GM12875 (cell line): Measurements from ENCODE around the gene DOCK2.

ENCODE experiments used
- H3K4me3 ChIP-seq: one replicate; pipeline ENCODE4 v1.5.1; 2011; ENCODE audit warnings: low read depth, low read length, control low read depth
- TF ChIP-seq, protein P1 (sequence below): IDR thresholded peaks from 2 replicates; pipeline ENCODE4 v1.5.1; 2011; ENCODE audit warnings: low read depth, mild to moderate bottlenecking, control low read depth, inconsistent platforms, low read length, moderate library complexity, borderline replicate concordance; ENCODE audit not compliant: insufficient read depth

DOCK2 gene

GRCh38 chr5:169980418-169981053 lies 343.5 kb downstream of the DOCK2 start, which contains the start of gene INSYN2B:
INSYN2B (minus strand) TSS chr5:169980495; CDS start chr5:169883898, 96,597 bp downstream.
- H3K4me3 ChIP-seq, result no peak within 1 kb of the TSS
- TF ChIP-seq, protein P1, sequence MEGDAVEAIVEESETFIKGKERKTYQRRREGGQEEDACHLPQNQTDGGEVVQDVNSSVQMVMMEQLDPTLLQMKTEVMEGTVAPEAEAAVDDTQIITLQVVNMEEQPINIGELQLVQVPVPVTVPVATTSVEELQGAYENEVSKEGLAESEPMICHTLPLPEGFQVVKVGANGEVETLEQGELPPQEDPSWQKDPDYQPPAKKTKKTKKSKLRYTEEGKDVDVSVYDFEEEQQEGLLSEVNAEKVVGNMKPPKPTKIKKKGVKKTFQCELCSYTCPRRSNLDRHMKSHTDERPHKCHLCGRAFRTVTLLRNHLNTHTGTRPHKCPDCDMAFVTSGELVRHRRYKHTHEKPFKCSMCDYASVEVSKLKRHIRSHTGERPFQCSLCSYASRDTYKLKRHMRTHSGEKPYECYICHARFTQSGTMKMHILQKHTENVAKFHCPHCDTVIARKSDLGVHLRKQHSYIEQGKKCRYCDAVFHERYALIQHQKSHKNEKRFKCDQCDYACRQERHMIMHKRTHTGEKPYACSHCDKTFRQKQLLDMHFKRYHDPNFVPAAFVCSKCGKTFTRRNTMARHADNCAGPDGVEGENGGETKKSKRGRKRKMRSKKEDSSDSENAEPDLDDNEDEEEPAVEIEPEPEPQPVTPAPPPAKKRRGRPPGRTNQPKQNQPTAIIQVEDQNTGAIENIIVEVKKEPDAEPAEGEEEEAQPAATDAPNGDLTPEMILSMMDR, result peak; percentile 46; the same call in 1 of the 2 replicates

DNA sequence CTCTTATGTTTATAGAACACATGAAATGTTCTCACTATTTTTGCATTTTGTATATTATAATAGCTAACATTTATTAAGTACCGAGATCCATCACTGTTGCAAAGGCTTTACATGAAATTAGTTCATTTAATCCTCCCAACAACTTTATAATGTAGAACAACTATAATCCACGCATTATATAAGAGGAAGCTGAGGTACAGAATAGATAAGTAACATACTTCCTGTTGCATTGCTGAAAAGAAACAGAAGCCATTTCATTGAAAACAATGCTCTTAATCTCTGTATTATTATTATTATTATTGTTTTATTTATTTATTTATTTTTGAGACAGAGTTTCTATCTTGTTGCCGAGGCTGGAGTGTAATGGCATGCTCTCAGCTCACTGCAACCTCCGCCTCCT lies 351.1 kb downstream of the DOCK2 start:
- TF ChIP-seq, protein P1, result no peak
- H3K4me3 ChIP-seq, result no peak overlapping the region

GRCh38 chr5:169988947-169989346 lies 351.9 kb downstream of the DOCK2 start:
- TF ChIP-seq, protein P1, result no peak
- no peak overlapping the region for H3K4me3 ChIP-seq

DNA sequence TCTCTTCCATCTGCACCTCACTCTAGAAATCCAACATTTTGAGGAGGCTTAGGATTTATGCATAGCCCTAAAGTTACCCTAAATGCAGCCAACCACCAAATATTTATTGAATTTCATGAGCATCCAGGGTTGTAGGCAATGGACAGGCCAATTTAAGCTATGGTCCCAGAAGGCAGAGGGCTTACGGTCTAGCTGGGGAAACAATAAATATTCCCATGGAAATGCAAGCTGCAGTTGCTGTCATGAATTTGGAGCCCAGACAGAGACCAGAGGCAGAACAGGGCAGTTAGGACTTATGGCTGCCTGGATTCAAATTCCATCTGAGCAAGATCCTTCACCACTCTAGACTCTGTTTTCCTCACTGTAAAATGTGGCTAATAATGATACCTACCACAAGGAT lies 352.3 kb downstream of the DOCK2 start:
- TF ChIP-seq, protein P1, result no peak
- H3K4me3 ChIP-seq, result no peak overlapping the region

DNA sequence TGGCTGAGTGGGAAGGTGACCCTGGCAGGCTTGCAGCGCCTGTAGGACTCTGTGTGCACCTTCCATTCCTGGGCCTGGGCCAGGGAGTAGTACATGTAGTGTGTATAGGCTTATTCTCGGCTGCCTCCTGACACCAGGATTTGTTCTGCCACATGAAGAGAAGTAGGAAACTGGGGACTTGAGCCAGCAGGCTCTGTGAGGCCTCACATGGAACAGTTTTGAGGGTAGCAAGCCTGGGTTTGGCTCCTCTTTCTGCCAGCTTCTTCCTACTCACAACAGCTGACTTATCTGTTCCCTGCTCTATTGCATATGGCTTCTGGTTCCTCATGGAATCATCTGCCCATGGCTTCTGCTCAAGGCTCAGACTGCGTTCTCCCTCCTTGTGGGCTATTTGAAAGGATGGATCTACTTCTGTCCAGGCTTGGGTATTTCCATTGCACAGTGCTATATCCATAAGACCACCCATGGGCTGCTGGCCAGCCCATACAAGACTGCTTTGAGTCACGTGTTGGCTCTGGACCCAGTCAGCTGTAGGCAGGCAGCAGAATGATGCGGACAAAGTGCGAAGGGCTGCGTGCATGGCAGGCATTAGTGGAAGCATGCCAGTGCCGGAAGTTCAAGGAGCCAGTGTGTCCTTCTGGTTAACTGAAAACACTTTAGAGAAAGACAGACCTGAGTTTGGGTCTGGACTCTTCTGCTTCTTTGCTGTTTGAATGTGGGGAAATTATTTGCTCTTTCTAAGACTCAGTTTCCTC lies 354.2 kb downstream of the DOCK2 start:
- TF ChIP-seq, protein P1, result no peak
- no peak overlapping the region for H3K4me3 ChIP-seq

DNA sequence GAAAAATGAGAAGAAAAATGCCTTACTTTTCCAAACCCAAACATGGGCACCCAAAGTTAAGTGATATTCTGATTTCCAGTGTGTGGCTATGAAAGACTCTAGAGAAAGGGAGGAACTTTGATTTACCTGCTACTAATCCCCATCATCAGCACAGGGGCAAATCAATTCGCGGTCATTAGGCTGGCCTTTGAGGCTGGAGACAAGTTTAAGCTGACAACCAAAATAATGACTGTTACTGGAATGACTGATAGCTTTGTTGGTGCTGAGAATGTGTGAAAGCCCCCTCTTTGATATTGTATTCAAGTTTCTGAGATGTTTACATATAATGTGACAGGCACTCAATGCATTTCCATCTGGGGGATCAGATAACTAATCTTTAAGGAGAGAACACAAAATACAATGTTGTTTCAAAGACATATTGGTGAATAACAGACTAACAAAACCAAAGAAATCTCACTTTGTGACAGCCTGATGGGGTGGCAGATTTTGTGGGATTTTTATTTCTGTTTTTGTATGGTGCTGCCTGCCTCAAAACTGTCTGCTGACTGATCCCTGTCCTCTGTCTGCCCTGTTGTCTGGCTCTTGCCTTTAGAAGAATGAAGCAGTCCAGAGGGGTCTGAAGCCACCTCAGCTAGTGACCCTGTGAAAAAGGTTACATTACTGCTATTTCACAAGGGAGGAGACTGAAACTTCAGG lies 355.9 kb downstream of the DOCK2 start:
- TF ChIP-seq, protein P1, result no peak
- H3K4me3 ChIP-seq, result no peak overlapping the region

- TF ChIP-seq, protein P1, result no peak
- H3K4me3 ChIP-seq, result no peak overlapping the region
Measured at GRCh38 chr5:169993485-169993790, 356.4 kb downstream of the DOCK2 start.
